K562 (cell line): ENCODE data around the gene PIP4K2C. TPM values are rescaled to one million over a fixed set of nuclear protein-coding genes. Genes with fewer than 3 reads are reported as not detected.

Experiments used
- ETS2 ChIP-seq: IDR thresholded peaks from 2 replicates; pipeline ENCODE4 v1.6.1; 2016; ENCODE audit warnings: borderline replicate concordance, missing genetic modification characterization, mild to moderate bottlenecking, moderate library complexity, missing compliant biosample characterization; ENCODE audit not compliant: poor library complexity, severe bottlenecking
- FOSL1 ChIP-seq: fragments of 200-800 bp; sonication (Bioruptor generic); conservative IDR thresholded peaks from 2 replicates; pipeline ENCODE4 v1.6.1; 2016; ENCODE audit warnings: missing genetic modification characterization, missing compliant biosample characterization
- GTF2A2 ChIP-seq: IDR thresholded peaks from 2 replicates; pipeline ENCODE4 v1.6.1; 2016; ENCODE audit warnings: mild to moderate bottlenecking, missing genetic modification characterization, missing compliant biosample characterization
- MAZ ChIP-seq, 2 experiments: fragments of 450-650 bp in 1 of 2; sonication (generic) in 1 of 2; formaldehyde crosslinking; IDR thresholded peaks in 1 of 2; conservative IDR thresholded peaks in 1 of 2; 2 replicates each; pipeline versions ENCODE4 v1.4.0 to v1.5.0; 2020; ENCODE audit warnings: mild to moderate bottlenecking in 1 of 2, missing genetic modification reagents in 1 of 2
- TAL1 ChIP-seq: fragments of 450-650 bp; IDR thresholded peaks from 2 replicates; pipeline ENCODE4 v1.6.1; 2016; ENCODE audit warnings: mild to moderate bottlenecking
- TARDBP ChIP-seq: fragments of 450-650 bp; IDR thresholded peaks from 2 replicates; pipeline ENCODE4 v1.6.1; 2016
- ZFP1 ChIP-seq: fragments of 450-650 bp; formaldehyde crosslinking; IDR thresholded peaks from 2 replicates; pipeline ENCODE4 v1.4.0; 2020; ENCODE audit warnings: mild to moderate bottlenecking, mixed read lengths
- ZNF384 ChIP-seq: IDR thresholded peaks from 2 replicates; pipeline ENCODE4 v1.6.1; 2012; ENCODE audit warnings: low read depth, low read length, improper control_type of control experiment
- polyA plus RNA-seq, 8 experiments: library from polyadenylated mRNA; depleted of rRNA in 4 of 8; stranded (reverse) in 5 of 8; unstranded in 3 of 8; fragments of >200 nt; fragmentation: Nextera tagmentation in 2 of 8; fragmentation: Illumina TruSeq in 1 of 8; extraction: Ambion mirVana in 2 of 8; extraction: Trizol in 1 of 8; gene quantifications; 2 replicates each; pipeline versions ENCODE4 v1.2.1 to v1.2.3, GENCODE V29; 2011 to 2014; ENCODE audit warnings: inconsistent platforms in 1 of 8, missing spikeins in 1 of 8
- total RNA-seq, 7 experiments: library from RNA; depleted of rRNA in 6 of 7; stranded (reverse); fragments of >200 nt in 6 of 7; fragmentation: Illumina TruSeq in 2 of 7; extraction: Trizol in 2 of 7; gene quantifications; 2 replicates each; pipeline versions ENCODE4 v1.2.1 to v1.2.3, GENCODE V29; 2011 to 2021; ENCODE audit warnings: low replicate concordance in 1 of 7
- TF ChIP-seq, protein P1 (sequence below): fragments of 450-650 bp; formaldehyde crosslinking; IDR thresholded peaks from 2 replicates; pipeline ENCODE4 v1.4.0; 2022; ENCODE audit warnings: mild to moderate bottlenecking, moderate library complexity
- TF ChIP-seq, protein P2 (sequence below), 2 experiments: fragments of 450-650 bp; IDR thresholded peaks; 2 replicates each; pipeline ENCODE4 v1.6.1; 2016; ENCODE audit warnings: mild to moderate bottlenecking in 2 of 2, borderline replicate concordance in 1 of 2, low read depth in 1 of 2, moderate library complexity in 1 of 2
- TF ChIP-seq, protein P3 (sequence below), 2 experiments: fragments of 200-800 bp in 1 of 2; sonication (Bioruptor generic) in 1 of 2; sonication (generic) in 1 of 2; formaldehyde crosslinking in 1 of 2; IDR thresholded peaks in 1 of 2; conservative IDR thresholded peaks in 1 of 2; 2 replicates each; pipeline versions ENCODE4 v1.5.0 to v1.6.1; 2016 to 2020; ENCODE audit warnings: missing compliant biosample characterization in 1 of 2, missing genetic modification characterization in 1 of 2, missing genetic modification reagents in 1 of 2
- TF ChIP-seq, protein P4 (sequence below): fragments of 450-650 bp; IDR thresholded peaks from 2 replicates; pipeline ENCODE4 v1.6.1; 2018; ENCODE audit warnings: mild to moderate bottlenecking, low read depth; ENCODE audit not compliant: partially characterized antibody
- TF ChIP-seq, protein P5 (sequence below): fragments of 250-450 bp; sonication (Bioruptor Pico); IDR thresholded peaks from 2 replicates; pipeline ENCODE4 v1.5.1; 2021; ENCODE audit warnings: mild to moderate bottlenecking

Gene PIP4K2C
- total and polyA plus RNA-seq, 9 of the 15 experiments (the other 6 are each of a cell fraction or from before 2014, with no cell fraction given) = 9.0 to 41.4 (median 18.3) TPM

DNA sequence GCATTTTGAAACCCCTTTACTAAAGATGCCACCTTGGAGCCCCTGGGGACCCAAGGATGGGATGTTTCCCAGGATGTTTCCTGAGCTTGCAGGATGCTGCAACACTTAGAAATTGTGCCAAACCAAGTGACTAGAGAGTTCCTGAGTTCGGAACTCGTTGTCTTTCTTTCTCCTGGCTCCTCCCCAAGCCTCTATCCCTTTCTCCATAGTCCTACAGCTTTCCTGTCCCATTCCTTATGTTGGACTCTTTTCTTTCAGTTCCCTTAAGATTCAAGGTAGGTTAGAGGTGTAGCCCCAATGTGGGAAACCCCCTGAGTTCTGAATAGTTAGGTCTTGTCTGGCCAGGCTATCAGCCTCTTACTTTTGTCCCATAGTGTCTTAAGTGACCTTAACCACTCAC, 42.5 kb upstream of the PIP4K2C start (continued):
- TF ChIP-seq, protein P1, sequence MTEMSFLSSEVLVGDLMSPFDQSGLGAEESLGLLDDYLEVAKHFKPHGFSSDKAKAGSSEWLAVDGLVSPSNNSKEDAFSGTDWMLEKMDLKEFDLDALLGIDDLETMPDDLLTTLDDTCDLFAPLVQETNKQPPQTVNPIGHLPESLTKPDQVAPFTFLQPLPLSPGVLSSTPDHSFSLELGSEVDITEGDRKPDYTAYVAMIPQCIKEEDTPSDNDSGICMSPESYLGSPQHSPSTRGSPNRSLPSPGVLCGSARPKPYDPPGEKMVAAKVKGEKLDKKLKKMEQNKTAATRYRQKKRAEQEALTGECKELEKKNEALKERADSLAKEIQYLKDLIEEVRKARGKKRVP = peak; percentile 87
- TF ChIP-seq FOSL1 (tag) (peak; percentile 29; the same call in 1 of the 2 replicates), MAZ (CRISPR knock-in tag; conservative IDR thresholded peaks at IDR 0.05 in 1 of 2, IDR thresholded peaks at IDR 0.05 in 1 of 2) (peak in 1 of 2 experiments; percentile 46; a peak in 1 of 4 replicates), TARDBP (no peak), ZNF384 (no peak), ZFP1 (no peak), ETS2 (tag) (no peak), GTF2A2 (tag) (no peak), TAL1 (no peak)
- TF ChIP-seq, protein P2, sequence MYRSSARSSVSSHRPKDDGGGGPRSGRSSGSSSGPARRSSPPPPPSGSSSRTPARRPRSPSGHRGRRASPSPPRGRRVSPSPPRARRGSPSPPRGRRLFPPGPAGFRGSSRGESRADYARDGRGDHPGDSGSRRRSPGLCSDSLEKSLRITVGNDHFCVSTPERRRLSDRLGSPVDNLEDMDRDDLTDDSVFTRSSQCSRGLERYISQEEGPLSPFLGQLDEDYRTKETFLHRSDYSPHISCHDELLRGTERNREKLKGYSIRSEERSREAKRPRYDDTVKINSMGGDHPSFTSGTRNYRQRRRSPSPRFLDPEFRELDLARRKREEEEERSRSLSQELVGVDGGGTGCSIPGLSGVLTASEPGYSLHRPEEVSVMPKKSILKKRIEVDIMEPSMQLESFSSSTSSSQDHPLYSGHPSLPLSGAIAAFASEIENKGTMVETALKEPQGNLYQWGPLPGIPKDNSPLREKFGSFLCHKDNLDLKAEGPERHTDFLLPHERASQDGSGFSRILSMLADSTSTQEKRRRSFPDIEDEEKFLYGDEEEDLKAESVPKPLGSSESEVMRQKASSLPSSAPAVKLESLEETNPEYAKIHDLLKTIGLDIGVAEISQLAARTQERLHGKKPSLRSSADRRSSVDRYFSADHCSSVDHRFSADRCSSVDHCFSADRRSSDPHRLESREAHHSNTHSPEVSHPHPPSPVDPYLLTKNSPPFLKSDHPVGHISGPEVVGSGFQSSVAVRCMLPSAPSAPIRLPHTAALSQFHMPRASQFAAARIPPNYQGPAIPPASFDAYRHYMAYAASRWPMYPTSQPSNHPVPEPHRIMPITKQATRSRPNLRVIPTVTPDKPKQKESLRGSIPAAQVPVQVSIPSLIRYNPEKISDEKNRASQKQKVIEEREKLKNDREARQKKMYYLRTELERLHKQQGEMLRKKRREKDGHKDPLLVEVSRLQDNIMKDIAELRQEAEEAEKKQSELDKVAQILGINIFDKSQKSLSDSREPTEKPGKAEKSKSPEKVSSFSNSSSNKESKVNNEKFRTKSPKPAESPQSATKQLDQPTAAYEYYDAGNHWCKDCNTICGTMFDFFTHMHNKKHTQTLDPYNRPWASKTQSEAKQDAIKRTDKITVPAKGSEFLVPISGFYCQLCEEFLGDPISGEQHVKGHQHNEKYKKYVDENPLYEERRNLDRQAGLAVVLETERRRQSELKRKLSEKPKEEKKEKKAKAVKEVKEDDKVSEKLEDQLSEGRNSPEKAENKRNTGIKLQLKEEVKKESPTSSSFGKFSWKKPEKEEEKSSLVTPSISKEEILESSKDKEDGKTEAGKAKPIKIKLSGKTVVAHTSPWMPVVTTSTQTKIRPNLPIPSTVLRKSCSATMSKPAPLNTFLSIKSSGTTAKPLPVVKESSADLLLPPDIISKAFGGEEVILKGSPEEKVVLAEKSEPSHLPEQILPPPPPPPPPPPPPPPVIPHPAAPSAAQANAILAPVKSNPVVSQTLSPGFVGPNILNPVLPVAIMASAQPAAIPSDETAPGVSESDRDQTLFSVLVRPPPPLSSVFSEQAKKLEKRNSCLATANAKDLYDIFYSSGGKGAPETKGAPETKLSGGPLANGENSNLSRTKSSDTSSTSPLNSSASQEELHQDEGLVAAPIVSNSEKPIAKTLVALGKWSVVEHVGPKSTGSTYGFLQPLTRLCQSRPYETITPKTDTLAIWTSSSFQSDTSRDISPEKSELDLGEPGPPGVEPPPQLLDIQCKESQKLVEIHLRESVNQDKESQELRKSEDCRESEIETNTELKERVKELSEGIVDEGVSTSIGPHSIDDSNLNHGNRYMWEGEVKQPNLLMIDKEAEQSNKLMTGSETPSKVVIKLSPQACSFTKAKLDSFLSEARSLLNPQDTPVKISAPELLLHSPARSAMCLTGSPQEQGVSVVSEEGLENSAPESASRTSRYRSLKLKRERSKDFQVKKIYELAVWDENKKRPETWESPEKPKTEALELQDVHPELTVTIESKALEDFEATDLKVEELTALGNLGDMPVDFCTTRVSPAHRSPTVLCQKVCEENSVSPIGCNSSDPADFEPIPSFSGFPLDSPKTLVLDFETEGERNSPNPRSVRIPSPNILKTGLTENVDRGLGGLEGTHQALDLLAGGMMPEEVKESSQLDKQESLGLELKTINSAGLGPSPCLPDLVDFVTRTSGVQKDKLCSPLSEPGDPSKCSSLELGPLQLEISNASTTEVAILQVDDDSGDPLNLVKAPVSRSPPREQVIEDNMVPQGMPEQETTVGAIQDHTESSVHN (IDR thresholded peaks at IDR 0.05; ENCODE audit: borderline replicate concordance in 1 of 2, low read depth in 1 of 2) = no peak
- TF ChIP-seq, protein P3, sequence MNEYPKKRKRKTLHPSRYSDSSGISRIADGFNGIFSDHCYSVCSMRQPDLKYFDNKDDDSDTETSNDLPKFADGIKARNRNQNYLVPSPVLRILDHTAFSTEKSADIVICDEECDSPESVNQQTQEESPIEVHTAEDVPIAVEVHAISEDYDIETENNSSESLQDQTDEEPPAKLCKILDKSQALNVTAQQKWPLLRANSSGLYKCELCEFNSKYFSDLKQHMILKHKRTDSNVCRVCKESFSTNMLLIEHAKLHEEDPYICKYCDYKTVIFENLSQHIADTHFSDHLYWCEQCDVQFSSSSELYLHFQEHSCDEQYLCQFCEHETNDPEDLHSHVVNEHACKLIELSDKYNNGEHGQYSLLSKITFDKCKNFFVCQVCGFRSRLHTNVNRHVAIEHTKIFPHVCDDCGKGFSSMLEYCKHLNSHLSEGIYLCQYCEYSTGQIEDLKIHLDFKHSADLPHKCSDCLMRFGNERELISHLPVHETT (CRISPR knock-in tag; conservative IDR thresholded peaks at IDR 0.05 in 1 of 2, IDR thresholded peaks at IDR 0.05 in 1 of 2) = no peak
- TF ChIP-seq, protein P4, sequence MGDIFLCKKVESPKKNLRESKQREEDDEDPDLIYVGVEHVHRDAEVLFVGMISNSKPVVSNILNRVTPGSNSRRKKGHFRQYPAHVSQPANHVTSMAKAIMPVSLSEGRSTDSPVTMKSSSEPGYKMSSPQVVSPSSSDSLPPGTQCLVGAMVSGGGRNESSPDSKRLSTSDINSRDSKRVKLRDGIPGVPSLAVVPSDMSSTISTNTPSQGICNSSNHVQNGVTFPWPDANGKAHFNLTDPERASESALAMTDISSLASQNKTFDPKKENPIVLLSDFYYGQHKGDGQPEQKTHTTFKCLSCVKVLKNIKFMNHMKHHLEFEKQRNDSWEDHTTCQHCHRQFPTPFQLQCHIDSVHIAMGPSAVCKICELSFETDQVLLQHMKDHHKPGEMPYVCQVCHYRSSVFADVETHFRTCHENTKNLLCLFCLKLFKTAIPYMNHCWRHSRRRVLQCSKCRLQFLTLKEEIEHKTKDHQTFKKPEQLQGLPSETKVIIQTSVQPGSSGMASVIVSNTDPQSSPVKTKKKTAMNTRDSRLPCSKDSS = no peak
- TF ChIP-seq, protein P5, sequence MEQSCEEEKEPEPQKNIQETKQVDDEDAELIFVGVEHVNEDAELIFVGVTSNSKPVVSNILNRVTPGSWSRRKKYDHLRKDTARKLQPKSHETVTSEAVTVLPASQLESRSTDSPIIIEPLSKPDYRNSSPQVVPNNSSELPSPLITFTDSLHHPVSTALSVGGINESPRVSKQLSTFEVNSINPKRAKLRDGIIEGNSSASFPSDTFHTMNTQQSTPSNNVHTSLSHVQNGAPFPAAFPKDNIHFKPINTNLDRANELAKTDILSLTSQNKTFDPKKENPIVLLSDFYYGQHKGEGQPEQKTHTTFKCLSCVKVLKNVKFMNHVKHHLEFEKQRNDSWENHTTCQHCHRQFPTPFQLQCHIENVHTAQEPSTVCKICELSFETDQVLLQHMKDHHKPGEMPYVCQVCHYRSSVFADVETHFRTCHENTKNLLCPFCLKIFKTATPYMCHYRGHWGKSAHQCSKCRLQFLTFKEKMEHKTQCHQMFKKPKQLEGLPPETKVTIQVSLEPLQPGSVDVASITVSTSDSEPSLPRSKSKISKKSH (CRISPR knock-in tag) = no peak
